GM18873 (cell line): ENCODE results near the gene MBD3L2B.
"Not testable (repeated sequence)": the region's sequence is repeated elsewhere in the genome, so short reads cannot be mapped to it uniquely, and the experiment has no call there.

Source experiments
- ATAC-seq: cut with Tn5 transposase; IDR thresholded peaks from one replicate; pipeline ENCODE4 v1.9.1; 2021; ENCODE audit warnings: mild to moderate bottlenecking, moderate library complexity, moderate number of reproducible peaks; ENCODE audit not compliant: unreplicated experiment, low FRiP score

MBD3L2B gene

DNA sequence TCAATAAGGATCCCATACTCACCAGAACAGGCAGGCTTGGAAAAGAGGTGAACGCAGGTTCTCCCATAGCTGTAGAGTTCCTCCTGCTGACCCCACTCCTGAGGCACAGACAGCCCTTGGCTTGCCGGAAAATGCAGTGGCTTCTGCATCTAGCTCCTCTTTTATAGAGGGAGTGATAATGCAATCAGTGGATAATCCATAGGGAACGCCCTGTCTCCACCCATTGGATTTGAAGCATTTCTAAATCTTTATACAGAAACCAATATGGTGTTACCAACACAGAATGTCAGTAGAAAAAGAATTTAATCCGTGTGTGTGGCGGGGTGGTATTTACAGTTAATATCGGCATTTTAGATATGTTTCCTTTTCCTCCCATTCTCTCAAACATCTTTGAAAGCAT lies at the start of gene MBD3L2B:
Gene MBD3L2B, minus strand, starts transcription at position 101 of the 400 bp plus-strand sequence. Its CDS starts 34 bp downstream, at position 67.
- not testable (repeated sequence) for ATAC-seq

DNA sequence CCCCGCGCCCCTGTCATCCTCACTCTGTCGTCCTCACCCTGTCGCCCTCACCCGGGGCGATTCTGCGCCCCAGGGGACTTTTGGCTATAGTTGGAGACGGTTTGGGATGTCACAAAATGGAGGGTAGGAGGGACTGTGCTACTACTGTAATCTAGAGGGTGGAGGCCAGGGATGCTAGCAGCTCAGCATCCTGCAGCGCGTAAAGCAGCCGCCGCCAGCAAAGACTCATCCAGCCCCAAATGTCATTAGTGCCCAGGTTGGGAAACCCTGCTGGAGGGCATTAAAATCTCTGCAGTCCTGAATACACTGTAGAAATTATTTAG lies 48.6 kb upstream of the MBD3L2B start:
- ATAC-seq, result peak; percentile 20

- ATAC-seq, result peak; percentile 77
Observed at GRCh38 chr19:7069042-7069903, 48.0 kb upstream of the MBD3L2B start, which contains the start of gene ZNF557. Gene ZNF557 (plus strand): TSS chr19:7069703. CDS start chr19:7075075, 5,372 bp downstream.

GRCh38 chr19:7068599-7068998 lies 47.4 kb upstream of the MBD3L2B start:
- ATAC-seq, result no peak

DNA sequence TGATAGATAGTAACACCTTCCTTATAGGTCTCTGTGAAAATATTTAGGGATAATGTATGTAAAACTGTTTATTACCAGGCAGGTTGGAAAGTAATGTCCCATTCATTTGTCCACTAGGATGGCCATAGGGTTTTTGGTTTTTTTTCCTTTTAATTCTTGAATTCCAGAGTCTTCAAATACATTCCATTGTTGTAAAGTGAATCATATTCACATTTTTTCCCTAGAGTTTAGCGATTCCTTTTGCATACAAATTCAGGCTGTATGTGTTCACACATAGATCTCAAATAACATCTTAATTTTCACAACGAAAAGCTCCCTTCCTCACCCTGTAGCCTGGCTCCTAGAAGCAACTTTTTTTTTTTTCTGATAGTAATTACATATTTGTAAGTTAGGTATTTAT lies 46.5 kb upstream of the MBD3L2B start:
- ATAC-seq, result no peak

- ATAC-seq, result not testable (repeated sequence)
Observed at GRCh38 chr19:7067122-7067521, 45.9 kb upstream of the MBD3L2B start.

- ATAC-seq, result no peak
Observed at GRCh38 chr19:7063764-7064418, 42.7 kb upstream of the MBD3L2B start.

- no peak for ATAC-seq
Observed at GRCh38 chr19:7063339-7063738, 42.1 kb upstream of the MBD3L2B start.

- not testable (repeated sequence) for ATAC-seq
Observed at GRCh38 chr19:7059977-7060376, 38.7 kb upstream of the MBD3L2B start.

GRCh38 chr19:7058576-7058975 lies 37.3 kb upstream of the MBD3L2B start, which contains the start of gene MBD3L3:
Gene MBD3L3 (minus strand): TSS chr19:7058676. CDS start chr19:7058605, 71 bp downstream.
- not testable (repeated sequence) for ATAC-seq

- not testable (repeated sequence) for ATAC-seq
Observed at GRCh38 chr19:7056371-7056770, 35.1 kb upstream of the MBD3L2B start.

GRCh38 chr19:7055679-7056078 lies 34.4 kb upstream of the MBD3L2B start:
- ATAC-seq, result not testable (repeated sequence)

DNA sequence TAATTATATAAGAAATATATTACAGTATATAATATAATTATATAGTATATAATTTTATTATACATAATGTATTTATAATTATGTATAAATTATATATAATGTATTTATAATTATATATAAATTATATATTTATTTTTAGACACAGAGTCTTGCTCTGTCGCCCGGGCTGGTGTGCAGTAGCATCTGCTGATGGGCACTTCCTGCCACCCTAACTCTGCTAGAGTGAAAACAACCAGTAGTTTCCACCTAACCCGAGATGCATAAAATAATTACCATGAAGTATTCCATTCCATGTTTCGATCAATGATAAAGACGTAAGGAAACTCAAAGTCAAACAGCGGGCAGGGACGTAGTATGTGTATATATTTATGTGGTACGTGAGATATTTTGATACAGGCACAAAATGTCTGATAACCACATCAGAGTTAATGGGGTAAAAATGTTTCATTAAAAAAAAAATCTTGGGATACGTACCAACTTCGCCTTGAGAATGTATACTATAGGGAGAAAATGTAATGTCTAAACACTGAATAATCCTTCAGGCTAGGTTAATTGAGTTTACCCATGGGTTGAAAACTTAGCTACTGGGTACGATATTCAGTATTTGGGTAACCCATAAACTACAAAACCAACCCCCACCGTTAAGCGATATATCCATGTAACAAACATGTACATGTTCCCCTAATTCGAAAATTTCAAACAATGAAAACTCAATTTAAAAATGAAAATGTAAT lies 33.6 kb upstream of the MBD3L2B start:
- not testable (repeated sequence) for ATAC-seq

DNA sequence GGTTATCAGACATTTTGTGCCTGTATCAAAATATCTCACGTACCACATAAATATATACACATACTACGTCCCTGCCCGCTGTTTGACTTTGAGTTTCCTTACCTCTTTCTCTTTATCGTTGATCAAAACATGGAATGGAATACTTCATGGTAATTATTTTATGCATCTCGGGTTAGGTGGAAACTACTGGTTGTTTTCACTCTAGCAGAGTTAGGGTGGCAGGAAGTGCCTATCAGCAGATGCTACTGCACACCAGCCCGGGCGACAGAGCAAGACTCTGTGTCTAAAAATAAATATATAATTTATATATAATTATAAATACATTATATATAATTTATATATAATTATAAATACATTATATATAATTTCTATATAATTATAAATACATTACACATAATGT lies 31.7 kb upstream of the MBD3L2B start:
- not testable (repeated sequence) for ATAC-seq

- not testable (repeated sequence) for ATAC-seq
Observed at GRCh38 chr19:7051421-7051820, 30.2 kb upstream of the MBD3L2B start.

DNA sequence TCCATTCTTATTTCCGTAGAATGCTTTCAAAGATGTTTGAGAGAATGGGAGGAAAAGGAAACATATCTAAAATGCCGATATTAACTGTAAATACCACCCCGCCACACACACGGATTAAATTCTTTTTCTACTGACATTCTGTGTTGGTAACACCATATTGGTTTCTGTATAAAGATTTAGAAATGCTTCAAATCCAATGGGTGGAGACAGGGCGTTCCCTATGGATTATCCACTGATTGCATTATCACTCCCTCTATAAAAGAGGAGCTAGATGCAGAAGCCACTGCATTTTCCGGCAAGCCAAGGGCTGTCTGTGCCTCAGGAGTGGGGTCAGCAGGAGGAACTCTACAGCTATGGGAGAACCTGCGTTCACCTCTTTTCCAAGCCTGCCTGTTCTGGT lies 27.8 kb upstream of the MBD3L2B start, which contains the start of gene MBD3L2:
Gene MBD3L2, plus strand, starts transcription at position 301 of the 400 bp plus-strand sequence. Its CDS starts 53 bp downstream, at position 354.
- ATAC-seq, result not testable (repeated sequence)

DNA sequence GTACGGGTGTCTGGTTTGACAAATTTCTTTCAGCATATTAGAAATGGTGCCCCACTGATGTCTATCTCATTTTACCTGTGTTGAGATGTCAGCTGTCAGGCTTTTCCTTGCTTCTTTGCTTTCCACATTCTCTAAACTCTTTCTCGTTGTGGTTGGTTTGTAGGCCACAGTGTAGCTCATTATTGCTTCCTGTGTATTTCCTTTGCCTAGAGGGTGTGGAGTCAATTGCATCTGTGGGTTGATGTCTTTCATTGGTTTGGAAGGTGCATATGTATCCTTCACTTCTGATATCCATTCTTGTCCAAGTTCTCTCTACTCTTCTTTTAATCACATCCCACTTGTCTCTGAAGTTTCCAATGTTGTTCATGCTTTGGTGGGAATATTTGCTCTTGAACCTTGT lies 20.3 kb upstream of the MBD3L2B start:
- not testable (repeated sequence) for ATAC-seq

- not testable (repeated sequence) for ATAC-seq
Observed at GRCh38 chr19:7040079-7040478, 18.8 kb upstream of the MBD3L2B start, which contains the start of gene MBD3L4. Gene MBD3L4 (minus strand): TSS chr19:7040179. CDS start chr19:7040144, 35 bp downstream.

DNA sequence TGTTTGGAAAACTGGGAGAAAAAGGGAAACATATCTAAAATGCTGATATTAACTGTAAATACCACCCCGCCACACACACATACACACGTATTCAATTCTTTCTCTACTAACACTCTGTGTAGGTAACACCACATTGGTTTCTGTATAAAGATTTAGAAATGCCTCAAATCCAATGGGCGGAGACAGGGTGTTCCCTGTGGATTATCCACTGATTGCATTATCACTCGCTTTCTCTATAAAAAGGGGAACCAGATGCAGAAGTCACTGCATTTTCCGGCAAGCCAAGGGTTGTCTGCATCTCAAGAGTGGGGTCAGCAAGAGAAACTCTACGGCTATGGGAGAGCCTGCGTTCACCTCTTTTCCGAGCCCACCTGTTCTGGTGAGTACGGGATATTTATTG lies 9.0 kb upstream of the MBD3L2B start, which contains the start of gene MBD3L5:
Gene MBD3L5, plus strand, starts transcription at position 301 of the 400 bp plus-strand sequence. Its CDS starts 34 bp downstream, at position 335.
- not testable (repeated sequence) for ATAC-seq

DNA sequence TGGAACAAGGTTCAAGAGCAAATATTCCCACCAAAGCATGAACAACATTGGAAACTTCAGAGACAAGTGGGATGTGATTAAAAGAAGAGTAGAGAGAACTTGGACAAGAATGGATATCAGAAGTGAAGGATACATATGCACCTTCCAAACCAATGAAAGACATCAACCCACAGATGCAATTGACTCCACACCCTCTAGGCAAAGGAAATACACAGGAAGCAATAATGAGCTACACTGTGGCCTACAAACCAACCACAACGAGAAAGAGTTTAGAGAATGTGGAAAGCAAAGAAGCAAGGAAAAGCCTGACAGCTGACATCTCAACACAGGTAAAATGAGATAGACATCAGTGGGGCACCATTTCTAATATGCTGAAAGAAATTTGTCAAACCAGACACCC lies 7.6 kb upstream of the MBD3L2B start:
- not testable (repeated sequence) for ATAC-seq
